H9 (cell line): Measurements from ENCODE around the gene LAMP5. TPM values are rescaled to one million over a fixed set of nuclear protein-coding genes. Genes with fewer than 3 reads are reported as not detected.

Source experiments
- DNase-seq: peaks from one replicate; pipeline ENCODE4 v3.0.0-alpha.2; 2017
- H2AFZ ChIP-seq: one replicate; pipeline ENCODE4 v1.6.1; 2013; ENCODE audit warnings: mild to moderate bottlenecking, low read length, control low read depth, moderate library complexity
- H2AK5ac ChIP-seq: 2 replicates; pipeline ENCODE4 v1.6.1; 2013; ENCODE audit warnings: low read length, control low read depth, mixed read lengths; ENCODE audit not compliant: insufficient read length
- H2BK120ac ChIP-seq: one replicate; pipeline ENCODE4 v1.6.1; 2013; ENCODE audit warnings: low read depth, mild to moderate bottlenecking, low read length, control low read depth, inconsistent platforms; ENCODE audit not compliant: poor library complexity, severe bottlenecking
- H2BK12ac ChIP-seq: 2 replicates; pipeline ENCODE4 v1.6.1; 2013; ENCODE audit warnings: low read length, control low read depth, mixed read lengths, low read depth; ENCODE audit not compliant: insufficient read length
- H2BK15ac ChIP-seq: 2 replicates; pipeline ENCODE4 v1.6.1; 2013; ENCODE audit warnings: low read depth, low read length, control low read depth
- H2BK20ac ChIP-seq: one replicate; pipeline ENCODE4 v1.6.1; 2013; ENCODE audit warnings: low read depth, mild to moderate bottlenecking, low read length, control low read depth, inconsistent platforms; ENCODE audit not compliant: poor library complexity, severe bottlenecking
- H2BK5ac ChIP-seq: 2 replicates; pipeline ENCODE4 v1.6.1; 2013; ENCODE audit warnings: low read length, control low read depth, mixed read lengths; ENCODE audit not compliant: insufficient read length
- H3K14ac ChIP-seq: 2 replicates; pipeline ENCODE4 v1.6.1; 2013; ENCODE audit warnings: low read length, control low read depth; ENCODE audit not compliant: insufficient read depth
- H3K18ac ChIP-seq: 2 replicates; pipeline ENCODE4 v1.6.1; 2013; ENCODE audit warnings: low read depth, mild to moderate bottlenecking, mixed read lengths, low read length, control low read depth; ENCODE audit not compliant: insufficient read length
- H3K23ac ChIP-seq: 2 replicates; pipeline ENCODE4 v1.6.1; 2013; ENCODE audit warnings: low read length, control low read depth, mixed read lengths, low read depth; ENCODE audit not compliant: insufficient read length
- H3K23me2 ChIP-seq: 2 replicates; pipeline ENCODE4 v1.6.1; 2013; ENCODE audit warnings: low read depth, mild to moderate bottlenecking, mixed read lengths, low read length, control low read depth; ENCODE audit not compliant: insufficient read length, poor library complexity, severe bottlenecking
- H3K27ac ChIP-seq: 2 replicates; pipeline ENCODE4 v1.5.1; 2013; ENCODE audit warnings: low read length, control low read depth, mixed read lengths, low read depth; ENCODE audit not compliant: insufficient read length
- H3K27me3 ChIP-seq: 2 replicates; pipeline ENCODE4 v1.6.1; 2013; ENCODE audit warnings: low read length, control low read depth, inconsistent platforms; ENCODE audit not compliant: insufficient read depth
- H3K4ac ChIP-seq: 2 replicates; pipeline ENCODE4 v1.6.1; 2013; ENCODE audit warnings: low read depth, mild to moderate bottlenecking, control low read depth, inconsistent platforms, low read length, moderate library complexity
- H3K4me1 ChIP-seq: 2 replicates; pipeline ENCODE4 v1.6.1; 2013; ENCODE audit warnings: low read length, control low read depth, inconsistent platforms; ENCODE audit not compliant: insufficient read depth
- H3K4me2 ChIP-seq: 2 replicates; pipeline ENCODE4 v1.6.1; 2013; ENCODE audit warnings: low read length, control low read depth, mixed read lengths; ENCODE audit not compliant: insufficient read length, insufficient read depth
- H3K56ac ChIP-seq: 2 replicates; pipeline ENCODE4 v1.6.1; 2013; ENCODE audit warnings: low read depth, mild to moderate bottlenecking, mixed read lengths, low read length, control low read depth; ENCODE audit not compliant: insufficient read length
- H3K79me1 ChIP-seq: 2 replicates; pipeline ENCODE4 v1.6.1; 2013; ENCODE audit warnings: low read depth, mild to moderate bottlenecking, moderate library complexity, low read length, control low read depth, inconsistent platforms; ENCODE audit not compliant: insufficient read depth, poor library complexity, severe bottlenecking
- H3K79me2 ChIP-seq: 2 replicates; pipeline ENCODE4 v1.6.1; 2013; ENCODE audit warnings: low read length, control low read depth, inconsistent platforms; ENCODE audit not compliant: insufficient read depth
- H3K9ac ChIP-seq: 2 replicates; pipeline ENCODE4 v1.6.1; 2013; ENCODE audit warnings: low read length, control low read depth, mixed read lengths; ENCODE audit not compliant: insufficient read length; ENCODE audit errors: extremely low read depth
- H3K9me3 ChIP-seq: one replicate; pipeline ENCODE4 v1.6.1; 2013; ENCODE audit warnings: low read depth, low read length, inconsistent platforms; ENCODE audit not compliant: control insufficient read depth
- H3T11ph ChIP-seq: one replicate; pipeline ENCODE4 v1.6.1; 2013; ENCODE audit warnings: mild to moderate bottlenecking, low read length, control low read depth, inconsistent platforms
- H4K20me1 ChIP-seq: one replicate; pipeline ENCODE4 v1.6.1; 2013; ENCODE audit not compliant: control insufficient read depth, insufficient read length, insufficient read depth
- H4K5ac ChIP-seq: 2 replicates; pipeline ENCODE4 v1.6.1; 2013; ENCODE audit warnings: low read depth, mild to moderate bottlenecking, mixed read lengths, low read length, control low read depth; ENCODE audit not compliant: insufficient read length
- H4K8ac ChIP-seq: replicated peaks from 2 replicates; pipeline ENCODE4 v1.6.1; 2013; ENCODE audit warnings: low read length, control low read depth, mixed read lengths, low read depth; ENCODE audit not compliant: insufficient read length
- H4K91ac ChIP-seq: 2 replicates; pipeline ENCODE4 v1.6.1; 2013; ENCODE audit warnings: low read depth, mild to moderate bottlenecking, moderate library complexity, mixed read lengths, low read length, control low read depth; ENCODE audit not compliant: insufficient read length
- H3K27ac Mint-ChIP-seq, 3 experiments: 2 replicates in 2 of 3; 3 replicates in 1 of 3; pipeline ENCODE4 v1.8.0; 2020 to 2021; ENCODE audit warnings: mixed read lengths in 3 of 3, mild to moderate bottlenecking in 1 of 3, moderate library complexity in 1 of 3
- H3K27me3 Mint-ChIP-seq: 2 replicates; pipeline ENCODE4 v1.8.0; 2021; ENCODE audit warnings: low read depth, mild to moderate bottlenecking, moderate library complexity, mixed read lengths
- H3K36me3 Mint-ChIP-seq, 3 experiments: 2 replicates in 2 of 3; 3 replicates in 1 of 3; pipeline ENCODE4 v1.8.0; 2020 to 2021; ENCODE audit warnings: low read depth in 3 of 3, mixed read lengths in 3 of 3; ENCODE audit not compliant: insufficient read depth in 1 of 3
- H3K4me1 Mint-ChIP-seq, 2 experiments: 2 replicates each; pipeline ENCODE4 v1.8.0; 2020; ENCODE audit warnings: mixed read lengths in 2 of 2
- H3K4me3 Mint-ChIP-seq, 2 experiments: 2 replicates in 1 of 2; 3 replicates in 1 of 2; pipeline ENCODE4 v1.8.0; 2020 to 2021; ENCODE audit warnings: mild to moderate bottlenecking in 2 of 2, mixed read lengths in 2 of 2, moderate library complexity in 1 of 2
- H3K9me3 Mint-ChIP-seq, 2 experiments: 2 replicates in 1 of 2; 3 replicates in 1 of 2; pipeline ENCODE4 v1.8.0; 2020; ENCODE audit warnings: mild to moderate bottlenecking in 2 of 2, mixed read lengths in 2 of 2, moderate library complexity in 1 of 2
- WGBS: extraction: QIAGEN DNeasy Blood & Tissue Kit; methylation state at CpG from one replicate; pipeline ENCODE4 v1.1.7; 2013; ENCODE audit warnings: missing lambda C conversion rate, low lambda C conversion rate, mixed read lengths; ENCODE audit not compliant: insufficient read length; ENCODE audit errors: extremely low coverage; 5-methylcytosine and 5-hydroxymethylcytosine counted together
- total RNA-seq: library from RNA; stranded (reverse); gene quantifications from 2 replicates; pipeline ENCODE4 v1.2.1, GENCODE V29; 2021
- TF ChIP-seq, protein P1 (sequence below): fragments of 200-600 bp; sonication (generic); conservative IDR thresholded peaks from 3 replicates; pipeline ENCODE4 v1.8.0; 2021; ENCODE audit warnings: antibody characterized with exemption, mild to moderate bottlenecking

The LAMP5 gene
- total RNA-seq, 1 experiment from 2014 or later, result 0.35 TPM

DNA sequence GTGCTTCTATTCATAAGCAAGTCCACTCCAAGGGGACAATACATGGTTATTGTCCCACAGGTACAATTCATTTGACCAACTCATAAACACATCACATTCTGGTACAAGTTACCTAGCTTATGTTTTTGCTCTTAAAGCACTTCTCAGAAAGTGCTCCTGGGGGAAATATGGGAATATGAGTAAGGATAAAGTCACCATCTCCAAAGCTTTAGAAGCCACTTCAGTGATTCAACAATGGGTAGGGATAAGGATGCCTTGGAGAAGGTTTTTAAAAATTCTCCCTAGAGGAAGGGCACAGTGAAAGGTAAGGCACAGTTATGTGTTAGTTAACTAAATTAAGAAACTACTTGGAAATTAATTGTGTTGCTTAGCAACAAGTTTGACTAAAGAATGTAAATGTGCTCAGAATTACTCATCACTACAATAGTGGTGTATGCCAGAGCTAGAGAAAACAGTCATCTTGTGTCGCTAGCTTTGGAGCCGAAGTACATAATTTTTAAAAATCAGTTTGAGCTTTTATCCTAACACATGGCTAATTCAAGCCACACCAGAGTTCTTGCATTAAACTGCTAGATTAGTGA lies 39.5 kb upstream of the LAMP5 start:
- Histone ChIP-seq H2BK15ac (no peak overlapping the region), H3K27ac (no peak overlapping the region), H4K20me1 (no peaks in the 10 kb centered on the region), H2BK120ac (no peak overlapping the region), H3K18ac (no peak overlapping the region), H2AK5ac (no peak overlapping the region), H3K79me1 (no peaks in the 10 kb centered on the region), H3K23me2 (no peaks in the 10 kb centered on the region), H2BK20ac (no peak overlapping the region), H3K14ac (no peak overlapping the region), H4K5ac (no peak overlapping the region), H3K4me1 (no peaks in the 10 kb centered on the region), H4K8ac (no peak overlapping the region), H3K79me2 (no peaks in the 10 kb centered on the region), H3K9ac (no peak overlapping the region), H3K4me2 (no peak overlapping the region), H3K9me3 (no peaks in the 10 kb centered on the region), H3K27me3 (no peaks in the 10 kb centered on the region), H3K56ac (no peak overlapping the region), H3K4ac (no peak overlapping the region), H2AFZ (no peak overlapping the region), H3T11ph (no peak overlapping the region), H2BK5ac (no peak overlapping the region), H4K91ac (no peak overlapping the region), H3K23ac (no peak overlapping the region), H2BK12ac (no peak overlapping the region)
- Mint-ChIP-seq H3K4me1 (no peaks in the 10 kb centered on the region), H3K4me3 (no peak overlapping the region), H3K27ac (no peak overlapping the region), H3K27me3 (no peaks in the 10 kb centered on the region), H3K36me3 (no peaks in the 10 kb centered on the region), H3K9me3 (no peaks in the 10 kb centered on the region)
- no peak for DNase-seq
- TF ChIP-seq, protein P1, sequence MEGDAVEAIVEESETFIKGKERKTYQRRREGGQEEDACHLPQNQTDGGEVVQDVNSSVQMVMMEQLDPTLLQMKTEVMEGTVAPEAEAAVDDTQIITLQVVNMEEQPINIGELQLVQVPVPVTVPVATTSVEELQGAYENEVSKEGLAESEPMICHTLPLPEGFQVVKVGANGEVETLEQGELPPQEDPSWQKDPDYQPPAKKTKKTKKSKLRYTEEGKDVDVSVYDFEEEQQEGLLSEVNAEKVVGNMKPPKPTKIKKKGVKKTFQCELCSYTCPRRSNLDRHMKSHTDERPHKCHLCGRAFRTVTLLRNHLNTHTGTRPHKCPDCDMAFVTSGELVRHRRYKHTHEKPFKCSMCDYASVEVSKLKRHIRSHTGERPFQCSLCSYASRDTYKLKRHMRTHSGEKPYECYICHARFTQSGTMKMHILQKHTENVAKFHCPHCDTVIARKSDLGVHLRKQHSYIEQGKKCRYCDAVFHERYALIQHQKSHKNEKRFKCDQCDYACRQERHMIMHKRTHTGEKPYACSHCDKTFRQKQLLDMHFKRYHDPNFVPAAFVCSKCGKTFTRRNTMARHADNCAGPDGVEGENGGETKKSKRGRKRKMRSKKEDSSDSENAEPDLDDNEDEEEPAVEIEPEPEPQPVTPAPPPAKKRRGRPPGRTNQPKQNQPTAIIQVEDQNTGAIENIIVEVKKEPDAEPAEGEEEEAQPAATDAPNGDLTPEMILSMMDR, result no peak
- no CpG with 5 or more reads among the region's 2 CpGs for WGBS
